Upper lobe of left lung (tissue), 6 donors: ENCODE measurements around the gene NSUN2. TPM values are rescaled to one million over a fixed set of nuclear protein-coding genes. Genes with fewer than 3 reads are reported as not detected.

Experiments used
- ATAC-seq, 2 donors: fragments of 200-7000 bp; cut with Tn5 transposase; one replicate each; pipeline ENCODE4 v1.9.1; 2022; ENCODE audit warnings: mild to moderate bottlenecking in 2 of 2, moderate library complexity in 2 of 2; ENCODE audit not compliant: low FRiP score in 2 of 2
- DNase-seq, 2 donors: peaks; one replicate each; pipeline ENCODE4 v3.0.0-alpha.2; 2019 to 2020
- H3K27ac ChIP-seq, 4 donors: fragments of 200-600 bp; sonication (generic); one replicate each; pipeline ENCODE4 v1.5.1; 2016 to 2019
- H3K27me3 ChIP-seq, 4 donors: fragments of 200-600 bp; sonication (generic); one replicate each; pipeline ENCODE4 v1.5.1; 2017 to 2019
- H3K36me3 ChIP-seq, 4 donors: fragments of 200-600 bp; sonication (generic); one replicate each; pipeline ENCODE4 v1.5.1; 2016 to 2019
- H3K4me1 ChIP-seq, 4 donors: fragments of 200-600 bp; sonication (generic); one replicate each; pipeline ENCODE4 v1.5.1; 2018 to 2019
- H3K4me3 ChIP-seq, 4 donors: fragments of 200-600 bp; sonication (generic); one replicate each; pipeline ENCODE4 v1.5.1; 2017 to 2019; ENCODE audit warnings: mild to moderate bottlenecking in 2 of 4, moderate library complexity in 1 of 4
- H3K9me3 ChIP-seq, 4 donors: fragments of 200-600 bp; sonication (generic); one replicate each; pipeline ENCODE4 v1.5.1; 2018 to 2019
- EP300 ChIP-seq, 4 donors: sonication (generic); formaldehyde crosslinking; IDR thresholded peaks; one replicate each; pipeline ENCODE4 v1.5.1; 2017; ENCODE audit warnings: antibody characterized with exemption in 4 of 4, control low read depth in 2 of 4
- POLR2A ChIP-seq, 4 donors: fragments of 450-650 bp; IDR thresholded peaks; one replicate each; pipeline ENCODE4 v1.5.1; 2016 to 2017; ENCODE audit warnings: antibody characterized with exemption in 4 of 4, mild to moderate bottlenecking in 2 of 4
- POLR2AphosphoS5 ChIP-seq, 2 donors: sonication (generic); formaldehyde crosslinking; IDR thresholded peaks; one replicate each; pipeline ENCODE4 v1.5.1; 2017; ENCODE audit warnings: antibody characterized with exemption in 2 of 2
- WGBS, 2 donors: methylation state at CpG; one replicate each; pipeline ENCODE4 v1.1.5; 2017 to 2018; 5-methylcytosine and 5-hydroxymethylcytosine counted together
- total RNA-seq, 6 donors: library from RNA; depleted of rRNA in 4 of 6; stranded (reverse); fragments of >200 nt in 4 of 6; gene quantifications; one replicate each; pipeline versions ENCODE4 v1.1.0 to v1.2.1, GENCODE V29; 2016 to 2021
- TF ChIP-seq, protein P1 (sequence below), 6 experiments: fragments of 450-650 bp in 4 of 6; fragments of 200-600 bp in 2 of 6; sonication (generic) in 2 of 6; IDR thresholded peaks; one replicate each; pipeline ENCODE4 v1.5.1; 2016 to 2019; ENCODE audit warnings: antibody characterized with exemption in 6 of 6
- donor health status: DM: no; HTN: no; CAD: no; lungs with moderate emphysema.
- donor health status: DM: no; HTN: yes; CAD: no; lungs with severe emphysema.

NSUN2 gene
- total RNA-seq, 6 donors from 2014 or later: 41.9 to 92.2 (median 52.2) TPM

DNA sequence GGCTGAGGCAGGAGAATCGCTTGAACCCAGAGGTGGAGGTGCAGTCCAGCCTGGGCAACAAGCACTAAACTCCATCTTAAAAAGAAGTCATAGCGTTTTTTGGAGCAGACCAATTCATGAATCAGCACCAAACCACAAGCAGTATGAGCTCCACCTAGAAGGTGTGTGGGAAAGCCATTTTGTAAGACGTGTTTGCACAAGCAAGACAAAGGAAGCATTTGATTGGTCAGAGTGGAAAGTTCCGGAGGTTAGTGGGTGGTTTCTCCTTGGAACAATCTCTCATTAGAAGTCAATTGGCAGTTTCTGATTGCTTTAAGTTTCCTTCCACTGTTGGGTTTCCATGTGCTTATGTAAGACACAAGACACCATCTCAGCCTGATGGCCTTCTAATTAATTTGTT lies 5.4 kb upstream of the NSUN2 start:
- TF ChIP-seq POLR2AphosphoS5 (IDR thresholded peaks at IDR 0.05) (no peak), EP300 (IDR thresholded peaks at IDR 0.05) (no peak)
- TF ChIP-seq, protein P1, sequence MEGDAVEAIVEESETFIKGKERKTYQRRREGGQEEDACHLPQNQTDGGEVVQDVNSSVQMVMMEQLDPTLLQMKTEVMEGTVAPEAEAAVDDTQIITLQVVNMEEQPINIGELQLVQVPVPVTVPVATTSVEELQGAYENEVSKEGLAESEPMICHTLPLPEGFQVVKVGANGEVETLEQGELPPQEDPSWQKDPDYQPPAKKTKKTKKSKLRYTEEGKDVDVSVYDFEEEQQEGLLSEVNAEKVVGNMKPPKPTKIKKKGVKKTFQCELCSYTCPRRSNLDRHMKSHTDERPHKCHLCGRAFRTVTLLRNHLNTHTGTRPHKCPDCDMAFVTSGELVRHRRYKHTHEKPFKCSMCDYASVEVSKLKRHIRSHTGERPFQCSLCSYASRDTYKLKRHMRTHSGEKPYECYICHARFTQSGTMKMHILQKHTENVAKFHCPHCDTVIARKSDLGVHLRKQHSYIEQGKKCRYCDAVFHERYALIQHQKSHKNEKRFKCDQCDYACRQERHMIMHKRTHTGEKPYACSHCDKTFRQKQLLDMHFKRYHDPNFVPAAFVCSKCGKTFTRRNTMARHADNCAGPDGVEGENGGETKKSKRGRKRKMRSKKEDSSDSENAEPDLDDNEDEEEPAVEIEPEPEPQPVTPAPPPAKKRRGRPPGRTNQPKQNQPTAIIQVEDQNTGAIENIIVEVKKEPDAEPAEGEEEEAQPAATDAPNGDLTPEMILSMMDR (IDR thresholded peaks at IDR 0.05): no peak
- ATAC-seq: no peak
- no peak for DNase-seq
- peaks cover 11 to 18% (median 14%) of the 10 kb centered on the region in 4 donors for H3K4me1 ChIP-seq
- H3K27me3 ChIP-seq: no peaks in the 10 kb centered on the region
- no peak overlapping the region for H3K4me3 ChIP-seq
- H3K27ac ChIP-seq: no peak overlapping the region
- H3K36me3 ChIP-seq: no peaks in the 10 kb centered on the region
- WGBS, 2 donors: 66 to 85% methylated on average over 4 of the region's 4 CpGs
- H3K9me3 ChIP-seq: no peaks in the 10 kb centered on the region

DNA sequence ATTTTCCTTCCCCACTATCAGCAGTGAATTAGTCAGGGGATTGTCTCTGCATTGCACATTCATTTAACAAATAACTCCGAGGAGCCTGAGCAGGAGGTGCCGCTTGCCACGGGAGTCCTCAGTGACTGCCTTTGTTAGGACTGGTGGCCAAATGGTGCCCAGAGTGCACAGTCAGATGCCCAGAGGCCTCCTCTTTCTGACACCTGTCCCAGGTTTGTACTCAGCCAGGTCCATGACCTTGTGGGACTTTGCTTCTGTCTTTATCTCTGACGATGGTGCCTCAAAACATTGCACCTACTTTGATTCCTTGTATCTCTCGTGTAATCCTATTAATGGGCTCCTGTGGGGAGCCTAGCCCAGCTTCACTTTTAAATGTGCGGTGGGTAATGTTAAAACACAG lies 4.7 kb upstream of the NSUN2 start:
- 89 to 93% methylated on average over 6 of the region's 6 CpGs for WGBS, 2 donors
- TF ChIP-seq POLR2A (IDR thresholded peaks at IDR 0.05) (no peak), POLR2AphosphoS5 (IDR thresholded peaks at IDR 0.05) (no peak), EP300 (IDR thresholded peaks at IDR 0.05) (no peak)
- TF ChIP-seq, protein P1 (IDR thresholded peaks at IDR 0.05): no peak
- ATAC-seq (no peak), DNase-seq (no peak)
- Histone ChIP-seq H3K27ac (no peak overlapping the region), H3K4me3 (no peak overlapping the region), H3K9me3 (no peaks in the 10 kb centered on the region), H3K4me1 (peaks cover 11 to 18% (median 14%) of the 10 kb centered on the region in 4 donors), H3K36me3 (no peaks in the 10 kb centered on the region), H3K27me3 (no peaks in the 10 kb centered on the region)

DNA sequence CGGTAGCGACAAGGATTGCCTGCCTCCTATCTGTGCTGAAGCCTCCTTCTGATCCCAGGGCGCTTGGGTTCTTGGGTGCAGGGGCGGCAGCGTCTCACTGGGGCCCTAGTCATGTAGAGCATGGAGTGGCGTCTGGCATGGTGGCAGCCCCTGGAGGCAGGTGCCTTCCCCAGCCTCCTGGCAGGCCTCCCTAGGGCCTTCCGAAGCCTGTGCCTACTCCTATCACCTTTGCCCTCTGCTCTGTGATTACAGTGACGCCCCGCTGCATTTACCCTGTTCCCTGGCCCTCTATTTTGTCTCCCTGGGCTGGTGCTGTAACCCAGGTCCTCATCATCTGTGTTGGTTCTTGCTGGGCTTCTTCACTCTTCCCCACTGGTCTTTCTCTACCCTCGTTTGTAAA lies 4.2 kb upstream of the NSUN2 start:
- DNase-seq: no peak

DNA sequence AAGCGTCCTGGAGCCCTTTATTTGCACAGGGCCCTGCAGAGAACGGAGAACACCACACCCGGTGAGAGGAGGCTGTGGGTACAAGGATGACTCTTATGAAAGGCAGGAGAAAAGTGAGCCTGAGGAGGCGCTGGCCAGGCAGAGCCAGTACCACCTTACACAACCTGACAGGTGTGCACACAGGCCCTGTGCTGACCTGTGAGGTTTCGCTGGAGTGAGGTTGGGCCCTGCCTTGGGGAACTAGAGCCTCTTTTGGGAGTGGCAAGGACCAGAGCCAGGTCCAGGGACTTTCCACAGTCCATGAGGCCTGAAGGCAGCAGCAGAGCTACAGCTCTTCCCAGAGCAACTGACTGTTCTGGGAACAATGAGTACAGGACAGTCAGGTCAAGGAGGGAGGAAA lies 3.4 kb upstream of the NSUN2 start:
- H3K27ac ChIP-seq: peak overlapping the region in 2 of 4 donors; percentile 7 to 16
- H3K4me1 ChIP-seq: peaks cover 20 to 29% (median 23%) of the 10 kb centered on the region in 4 donors
- peak in 1 of 2 donors; percentile 79 for DNase-seq
- no peaks in the 10 kb centered on the region for H3K27me3 ChIP-seq
- TF ChIP-seq POLR2A (IDR thresholded peaks at IDR 0.05): no peak
- TF ChIP-seq POLR2AphosphoS5 (IDR thresholded peaks at IDR 0.05): no peak
- no peak for TF ChIP-seq EP300 (IDR thresholded peaks at IDR 0.05)
- no peaks in the 10 kb centered on the region for H3K9me3 ChIP-seq
- no peak for ATAC-seq
- 48 to 76% methylated on average over 5 of the region's 5 CpGs for whole genome bisulfite sequencing, 2 donors
- no peak overlapping the region for H3K4me3 ChIP-seq
- peaks cover 0 to 4% (median 0%) of the 10 kb centered on the region in 4 donors for H3K36me3 ChIP-seq

More for the DNA sequence above, 4.2 kb upstream of the NSUN2 start:
- H3K9me3 ChIP-seq: no peaks in the 10 kb centered on the region
- TF ChIP-seq, protein P1 (IDR thresholded peaks at IDR 0.05): no peak
- no peak for TF ChIP-seq EP300 (IDR thresholded peaks at IDR 0.05)
- no peak for TF ChIP-seq POLR2AphosphoS5 (IDR thresholded peaks at IDR 0.05)
- TF ChIP-seq POLR2A (IDR thresholded peaks at IDR 0.05): no peak
- H3K27ac ChIP-seq: peak overlapping the region in 2 of 4 donors; percentile 7 to 16
- no peaks in the 10 kb centered on the region for H3K27me3 ChIP-seq
- ATAC-seq: no peak
- 91 to 95% methylated on average over 7 to 10 of the region's 10 CpGs for WGBS, 2 donors
- peaks cover 13 to 22% (median 16%) of the 10 kb centered on the region in 4 donors for H3K4me1 ChIP-seq
- no peaks in the 10 kb centered on the region for H3K36me3 ChIP-seq
- no peak overlapping the region for H3K4me3 ChIP-seq

DNA sequence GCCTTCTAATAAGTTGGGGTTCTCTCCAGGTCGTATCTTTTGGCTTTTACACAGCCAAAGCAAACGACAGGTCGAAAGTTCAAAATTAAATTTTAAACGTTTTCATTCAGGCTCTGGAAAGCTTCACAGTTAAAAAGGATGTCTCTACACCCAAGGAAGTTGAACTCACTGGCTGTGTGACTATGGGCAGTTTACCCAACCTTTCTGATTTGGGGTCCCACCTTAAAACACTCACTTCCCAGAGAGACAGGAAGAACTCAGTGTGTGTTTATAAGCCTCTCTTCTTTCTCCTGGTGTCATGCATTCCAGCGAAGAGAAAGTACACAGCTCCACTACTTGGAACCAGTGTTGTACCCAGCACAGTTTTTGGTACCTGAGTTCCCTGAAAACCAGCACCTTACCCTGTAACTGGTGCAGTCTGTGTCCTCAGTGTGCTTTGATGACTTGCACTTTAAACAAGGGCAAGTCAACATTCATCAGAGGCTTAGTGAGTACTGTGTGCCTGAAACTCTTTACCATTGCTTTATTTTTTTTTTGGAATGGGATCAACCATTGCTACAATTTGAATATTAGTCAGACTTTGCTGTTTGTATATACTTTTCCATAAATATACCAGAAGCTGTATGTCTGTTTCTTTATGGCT lies 2.1 kb upstream of the NSUN2 start:
- no peaks in the 10 kb centered on the region for H3K9me3 ChIP-seq
- WGBS, 2 donors: 75 to 85% methylated on average over 5 of the region's 5 CpGs
- peaks cover 4 to 14% (median 5%) of the 10 kb centered on the region in 4 donors for H3K36me3 ChIP-seq
- H3K4me1 ChIP-seq: peaks cover 22 to 34% (median 26%) of the 10 kb centered on the region in 4 donors
- no peak overlapping the region for H3K4me3 ChIP-seq
- ATAC-seq: no peak
- H3K27ac ChIP-seq: no peak overlapping the region
- DNase-seq: no peak
- TF ChIP-seq POLR2A (IDR thresholded peaks at IDR 0.05) (no peak), EP300 (IDR thresholded peaks at IDR 0.05) (no peak), POLR2AphosphoS5 (IDR thresholded peaks at IDR 0.05) (no peak)
- TF ChIP-seq, protein P1 (IDR thresholded peaks at IDR 0.05): no peak
- H3K27me3 ChIP-seq: no peaks in the 10 kb centered on the region
